ENCODE results near the gene UBQLN1. TPM values are rescaled to one million over a fixed set of nuclear protein-coding genes. Genes with fewer than 3 reads are reported as not detected.

The UBQLN1 gene
- polyA plus RNA-seq, 1 donor from 2014 or later = 133 TPM

GRCh38 chr9:83656952-83657351 is 50.8 kb downstream of the UBQLN1 start:
- Histone ChIP-seq H2AFZ (ENCODE audit: low read depth, low read length) (no peak overlapping the region), H3K36me3 (ENCODE audit: insufficient read depth, low read length) (peaks cover 6% of the 10 kb centered on the region), H3K79me2 (replicated peaks; ENCODE audit: insufficient read depth, low read length) (no peaks in the 10 kb centered on the region), H3K9me3 (ENCODE audit: low read length) (no peaks in the 10 kb centered on the region), H3K27ac (ENCODE audit: low read length) (no peak overlapping the region), H3K27me3 (ENCODE audit: insufficient read depth, low read depth, low read length) (no peaks in the 10 kb centered on the region), H3K4me3 (ENCODE audit: low read length) (no peak overlapping the region), H3K9me2 (ENCODE audit: insufficient read depth, low read length) (no peaks in the 10 kb centered on the region), H3F3A (ENCODE audit: insufficient read depth, low read length, poor library complexity, severe bottlenecking) (no peaks in the 10 kb centered on the region), H3K9ac (ENCODE audit: low read length) (no peak overlapping the region), H4K20me1 (ENCODE audit: insufficient read depth) (no peaks in the 10 kb centered on the region), H3K4me2 (ENCODE audit: low read length) (no peak overlapping the region)
- TF ChIP-seq TAF1 (IDR thresholded peaks at IDR 0.05; ENCODE audit: low read depth) (no peak), EP300 (conservative IDR thresholded peaks at IDR 0.05; ENCODE audit: poor library complexity, severe bottlenecking) (no peak), POLR2AphosphoS5 (IDR thresholded peaks at IDR 0.05) (no peak), CTCF (IDR thresholded peaks at IDR 0.05; ENCODE audit: poor library complexity, severe bottlenecking) (no peak), SMC3 (conservative IDR thresholded peaks at IDR 0.05; ENCODE audit: poor library complexity) (no peak), EZH2 (IDR thresholded peaks at IDR 0.05; ENCODE audit: borderline replicate concordance, insufficient read depth, low read length, poor library complexity, severe bottlenecking) (no peak), MXI1 (conservative IDR thresholded peaks at IDR 0.05; ENCODE audit: poor library complexity, severe bottlenecking) (no peak), RAD21 (conservative IDR thresholded peaks at IDR 0.05) (no peak)

GRCh38 chr9:83656032-83656680 is 51.6 kb downstream of the UBQLN1 start:
- H3K9me3 ChIP-seq (ENCODE audit: low read length) = no peaks in the 10 kb centered on the region
- no peaks in the 10 kb centered on the region for H3K9me2 ChIP-seq (ENCODE audit: insufficient read depth, low read length)
- no peaks in the 10 kb centered on the region for H4K20me1 ChIP-seq (ENCODE audit: insufficient read depth)
- TF ChIP-seq POLR2AphosphoS5 (IDR thresholded peaks at IDR 0.05) (no peak), CTCF (IDR thresholded peaks at IDR 0.05; ENCODE audit: poor library complexity, severe bottlenecking) (no peak), TAF1 (IDR thresholded peaks at IDR 0.05; ENCODE audit: low read depth) (no peak), REST (IDR thresholded peaks at IDR 0.05; ENCODE audit: borderline replicate concordance) (no peak), EP300 (conservative IDR thresholded peaks at IDR 0.05; ENCODE audit: poor library complexity, severe bottlenecking) (no peak), RAD21 (conservative IDR thresholded peaks at IDR 0.05) (no peak), EZH2 (IDR thresholded peaks at IDR 0.05; ENCODE audit: borderline replicate concordance, insufficient read depth, low read length, poor library complexity, severe bottlenecking) (no peak), MXI1 (conservative IDR thresholded peaks at IDR 0.05; ENCODE audit: poor library complexity, severe bottlenecking) (no peak), SMC3 (conservative IDR thresholded peaks at IDR 0.05; ENCODE audit: poor library complexity) (no peak)
- H3K36me3 ChIP-seq (ENCODE audit: insufficient read depth, low read length) = peaks cover 11% of the 10 kb centered on the region
- H3F3A ChIP-seq (ENCODE audit: insufficient read depth, low read length, poor library complexity, severe bottlenecking) = no peaks in the 10 kb centered on the region
- H2AFZ ChIP-seq (ENCODE audit: low read depth, low read length) = no peak overlapping the region
- no peaks in the 10 kb centered on the region for H3K79me2 ChIP-seq (replicated peaks; ENCODE audit: insufficient read depth, low read length)
- H3K4me2 ChIP-seq (ENCODE audit: low read length) = no peak overlapping the region
- no peak overlapping the region for H3K27ac ChIP-seq (ENCODE audit: low read length)
- no peak overlapping the region for H3K4me3 ChIP-seq (ENCODE audit: low read length)
- no peak overlapping the region for H3K9ac ChIP-seq (ENCODE audit: low read length)
- H3K27me3 ChIP-seq (ENCODE audit: insufficient read depth, low read depth, low read length) = no peaks in the 10 kb centered on the region
